ENCODE measurements around the gene PELI1.

PELI1 gene

DNA sequence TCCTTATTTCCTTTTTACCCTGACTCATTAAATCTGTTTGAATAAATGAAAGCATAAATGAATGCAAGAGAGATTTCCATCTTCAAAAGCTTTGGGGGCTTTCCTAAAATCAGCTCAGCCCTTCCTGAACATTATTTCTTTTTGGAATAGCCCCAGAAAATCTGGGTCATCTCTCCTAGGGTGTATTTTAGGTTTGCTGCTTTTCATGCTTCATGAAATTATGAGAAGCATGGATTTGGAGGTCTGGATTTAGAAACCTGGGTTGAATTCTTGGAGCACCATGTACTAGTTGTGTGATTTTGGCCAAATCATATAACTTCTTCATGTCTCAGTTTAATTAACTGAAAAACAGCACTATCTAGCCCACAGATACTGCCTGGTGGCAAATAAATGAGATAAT lies 24.0 kb upstream of the PELI1 start:
- Histone ChIP-seq H3K27me3 (ENCODE audit: insufficient read depth, low read depth) (no peaks in the 10 kb centered on the region), H2AFZ (ENCODE audit: low read depth) (no peak overlapping the region), H3K9ac (no peak overlapping the region), H3K4me1 (ENCODE audit: low read depth, poor library complexity, severe bottlenecking) (peaks cover 5% of the 10 kb centered on the region), H3K27ac (no peak overlapping the region), H3K79me2 (ENCODE audit: insufficient read depth, low read depth) (no peaks in the 10 kb centered on the region), H3K4me3 (IDR thresholded peaks at IDR 0.05; ENCODE audit: insufficient read depth, low read depth, low read length) (no peak overlapping the region), H3K36me3 (ENCODE audit: insufficient read depth) (no peaks in the 10 kb centered on the region), H3K4me2 (no peak overlapping the region), H4K20me1 (ENCODE audit: insufficient read depth) (no peaks in the 10 kb centered on the region)
- TF ChIP-seq, protein P1, sequence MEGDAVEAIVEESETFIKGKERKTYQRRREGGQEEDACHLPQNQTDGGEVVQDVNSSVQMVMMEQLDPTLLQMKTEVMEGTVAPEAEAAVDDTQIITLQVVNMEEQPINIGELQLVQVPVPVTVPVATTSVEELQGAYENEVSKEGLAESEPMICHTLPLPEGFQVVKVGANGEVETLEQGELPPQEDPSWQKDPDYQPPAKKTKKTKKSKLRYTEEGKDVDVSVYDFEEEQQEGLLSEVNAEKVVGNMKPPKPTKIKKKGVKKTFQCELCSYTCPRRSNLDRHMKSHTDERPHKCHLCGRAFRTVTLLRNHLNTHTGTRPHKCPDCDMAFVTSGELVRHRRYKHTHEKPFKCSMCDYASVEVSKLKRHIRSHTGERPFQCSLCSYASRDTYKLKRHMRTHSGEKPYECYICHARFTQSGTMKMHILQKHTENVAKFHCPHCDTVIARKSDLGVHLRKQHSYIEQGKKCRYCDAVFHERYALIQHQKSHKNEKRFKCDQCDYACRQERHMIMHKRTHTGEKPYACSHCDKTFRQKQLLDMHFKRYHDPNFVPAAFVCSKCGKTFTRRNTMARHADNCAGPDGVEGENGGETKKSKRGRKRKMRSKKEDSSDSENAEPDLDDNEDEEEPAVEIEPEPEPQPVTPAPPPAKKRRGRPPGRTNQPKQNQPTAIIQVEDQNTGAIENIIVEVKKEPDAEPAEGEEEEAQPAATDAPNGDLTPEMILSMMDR (conservative IDR thresholded peaks at IDR 0.05; ENCODE audit: low read depth, low read length): no peak

DNA sequence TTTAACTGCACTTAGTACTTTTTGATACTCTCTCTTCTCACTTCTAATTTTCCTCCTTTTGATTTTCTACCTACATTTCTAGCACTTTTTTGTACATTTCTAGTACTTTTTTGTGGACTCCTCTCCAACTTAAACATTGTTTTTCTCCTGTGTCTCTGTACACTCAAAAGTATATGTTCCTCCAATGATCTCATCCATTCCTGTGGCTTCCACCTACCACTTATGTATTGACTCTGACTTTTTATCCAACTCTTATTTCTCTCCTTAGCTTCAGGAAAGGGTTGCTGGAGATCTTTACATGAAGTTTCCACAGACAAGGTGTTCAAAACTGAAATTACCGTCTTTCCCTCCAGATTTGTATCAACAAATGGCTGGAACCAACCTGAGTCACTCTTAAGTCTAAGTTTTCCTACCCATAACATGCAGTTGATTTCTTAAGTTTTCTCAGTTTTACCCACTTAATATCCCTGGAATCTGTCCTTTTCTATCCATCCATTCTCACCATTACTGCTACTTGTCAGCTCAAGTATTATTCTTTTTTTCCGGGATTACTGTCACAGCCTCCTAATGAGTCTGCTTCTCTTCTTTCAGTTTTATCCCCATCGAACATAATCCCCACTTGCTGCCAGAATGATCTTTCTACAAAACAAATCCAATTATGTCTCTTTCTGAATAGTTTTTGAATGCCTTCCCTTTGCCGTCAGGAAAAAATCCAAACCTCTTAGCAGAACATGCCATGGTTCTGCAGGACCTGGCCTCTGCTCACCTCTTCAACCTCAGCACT lies 22.6 kb upstream of the PELI1 start:
- H3K27ac ChIP-seq: no peak overlapping the region
- peaks cover 5% of the 10 kb centered on the region for H3K4me1 ChIP-seq (ENCODE audit: low read depth, poor library complexity, severe bottlenecking)
- H3K9ac ChIP-seq: no peak overlapping the region
- TF ChIP-seq, protein P1 (conservative IDR thresholded peaks at IDR 0.05; ENCODE audit: low read depth, low read length): no peak
- H2AFZ ChIP-seq (ENCODE audit: low read depth): no peak overlapping the region
- H3K36me3 ChIP-seq (ENCODE audit: insufficient read depth): no peaks in the 10 kb centered on the region
- H3K27me3 ChIP-seq (ENCODE audit: insufficient read depth, low read depth): no peaks in the 10 kb centered on the region
- H3K4me3 ChIP-seq (IDR thresholded peaks at IDR 0.05; ENCODE audit: insufficient read depth, low read depth, low read length): no peak overlapping the region
- no peaks in the 10 kb centered on the region for H4K20me1 ChIP-seq (ENCODE audit: insufficient read depth)
- no peaks in the 10 kb centered on the region for H3K79me2 ChIP-seq (ENCODE audit: insufficient read depth, low read depth)
- no peak overlapping the region for H3K4me2 ChIP-seq

DNA sequence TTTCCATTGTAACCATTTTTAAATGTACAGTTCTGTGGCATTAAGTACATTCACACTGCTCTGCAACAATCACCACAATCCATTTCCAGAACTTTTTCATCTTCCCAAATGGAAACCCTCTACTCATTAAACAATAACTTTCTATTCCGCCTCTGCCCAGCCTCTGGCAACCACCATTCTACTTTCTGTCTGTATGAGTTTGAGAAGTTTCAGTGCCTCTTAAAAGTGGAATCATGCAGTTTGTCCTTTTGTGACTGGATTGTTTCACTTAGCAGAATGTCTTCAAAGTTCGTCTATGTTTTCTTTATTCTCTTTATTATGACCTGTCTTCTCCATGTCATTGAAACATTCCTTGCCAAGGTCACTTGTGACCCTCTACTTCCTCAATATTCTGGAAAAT lies 22.0 kb upstream of the PELI1 start:
- Histone ChIP-seq H3K4me2 (no peak overlapping the region), H3K4me3 (IDR thresholded peaks at IDR 0.05; ENCODE audit: insufficient read depth, low read depth, low read length) (no peak overlapping the region), H2AFZ (ENCODE audit: low read depth) (no peak overlapping the region), H3K27me3 (ENCODE audit: insufficient read depth, low read depth) (no peaks in the 10 kb centered on the region), H4K20me1 (ENCODE audit: insufficient read depth) (no peaks in the 10 kb centered on the region), H3K79me2 (ENCODE audit: insufficient read depth, low read depth) (no peaks in the 10 kb centered on the region), H3K4me1 (ENCODE audit: low read depth, poor library complexity, severe bottlenecking) (peaks cover 5% of the 10 kb centered on the region), H3K36me3 (ENCODE audit: insufficient read depth) (no peaks in the 10 kb centered on the region), H3K9ac (no peak overlapping the region), H3K27ac (no peak overlapping the region)
- TF ChIP-seq, protein P1 (conservative IDR thresholded peaks at IDR 0.05; ENCODE audit: low read depth, low read length): no peak

DNA sequence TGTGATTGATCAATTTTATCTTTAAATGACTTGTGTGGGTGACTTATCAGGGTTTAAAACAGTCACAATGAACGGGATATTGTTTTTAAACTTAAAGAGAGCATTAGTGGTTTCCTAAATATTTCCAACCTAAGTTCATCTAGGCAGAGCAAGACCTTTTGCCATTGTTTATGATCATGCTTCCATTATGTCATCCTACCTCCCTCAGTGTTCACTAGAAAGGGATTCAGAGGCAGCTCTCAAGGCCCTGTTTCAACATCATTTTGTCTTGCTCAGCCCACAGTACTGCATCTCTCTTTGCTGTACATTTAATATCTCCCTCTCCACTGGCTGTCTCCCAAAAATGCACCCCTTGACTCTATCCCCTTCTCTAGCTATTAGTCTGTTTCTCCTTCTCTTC lies 21.5 kb upstream of the PELI1 start:
- no peaks in the 10 kb centered on the region for H3K27me3 ChIP-seq (ENCODE audit: insufficient read depth, low read depth)
- TF ChIP-seq, protein P1 (conservative IDR thresholded peaks at IDR 0.05; ENCODE audit: low read depth, low read length): no peak
- H3K79me2 ChIP-seq (ENCODE audit: insufficient read depth, low read depth): no peaks in the 10 kb centered on the region
- H3K36me3 ChIP-seq (ENCODE audit: insufficient read depth): no peaks in the 10 kb centered on the region
- H3K27ac ChIP-seq: no peak overlapping the region
- peaks cover 5% of the 10 kb centered on the region for H3K4me1 ChIP-seq (ENCODE audit: low read depth, poor library complexity, severe bottlenecking)
- H2AFZ ChIP-seq (ENCODE audit: low read depth): no peak overlapping the region
- H3K4me3 ChIP-seq (IDR thresholded peaks at IDR 0.05; ENCODE audit: insufficient read depth, low read depth, low read length): no peak overlapping the region
- H3K9ac ChIP-seq: no peak overlapping the region
- H4K20me1 ChIP-seq (ENCODE audit: insufficient read depth): no peaks in the 10 kb centered on the region
- no peak overlapping the region for H3K4me2 ChIP-seq
